Natural killer cell (primary cell): ENCODE measurements around the gene SLC29A2. TPM values are rescaled to one million over a fixed set of nuclear protein-coding genes. Genes with fewer than 3 reads are reported as not detected.

Experiments
- ATAC-seq, 3 donors: fragments of 150-1000 bp in 2 of 3; fragments of 200-7000 bp in 1 of 3; cut with Tn5 transposase; 1 replicate in 1 of 3; 2 replicates in 2 of 3; pipeline ENCODE4 v1.10.0; 2021; ENCODE audit warnings: mild to moderate bottlenecking in 2 of 3, moderate library complexity in 2 of 3
- DNase-seq, 2 donors: peaks; one replicate each; pipeline versions ENCODE4 v3.0.0 to v3.0.0-alpha.2; 2013 to 2021; ENCODE audit warnings: mixed read lengths in 1 of 2
- H3K27ac ChIP-seq: one replicate; pipeline ENCODE4 v1.5.1; 2013; ENCODE audit warnings: mild to moderate bottlenecking, low read length
- H3K27me3 ChIP-seq: one replicate; pipeline ENCODE4 v1.6.1; 2013; ENCODE audit warnings: low read length; ENCODE audit not compliant: control insufficient read depth, insufficient read depth
- H3K36me3 ChIP-seq: one replicate; pipeline ENCODE4 v1.6.1; 2013; ENCODE audit warnings: low read length; ENCODE audit not compliant: control insufficient read depth, insufficient read depth
- H3K4me1 ChIP-seq: one replicate; pipeline ENCODE4 v1.6.1; 2013; ENCODE audit warnings: low read length; ENCODE audit not compliant: control insufficient read depth, insufficient read depth
- H3K4me3 ChIP-seq: one replicate; pipeline ENCODE4 v1.5.1; 2013; ENCODE audit warnings: low read length
- H3K9me3 ChIP-seq: one replicate; pipeline ENCODE4 v1.6.1; 2013; ENCODE audit warnings: low read length; ENCODE audit not compliant: control insufficient read depth, insufficient read depth
- H3K27ac Mint-ChIP-seq, 2 donors: one replicate each; pipeline ENCODE4 v1.8.0; 2022; ENCODE audit warnings: mild to moderate bottlenecking in 2 of 2, mixed read lengths in 2 of 2, moderate library complexity in 1 of 2
- H3K27me3 Mint-ChIP-seq, 2 donors: one replicate each; pipeline ENCODE4 v1.8.0; 2022; ENCODE audit warnings: low read depth in 2 of 2, mixed read lengths in 2 of 2
- H3K36me3 Mint-ChIP-seq: one replicate; pipeline ENCODE4 v1.8.0; 2022; ENCODE audit warnings: mixed read lengths
- H3K4me1 Mint-ChIP-seq, 2 donors: one replicate each; pipeline ENCODE4 v1.8.0; 2022; ENCODE audit warnings: mixed read lengths in 2 of 2
- H3K4me3 Mint-ChIP-seq: one replicate; pipeline ENCODE4 v1.8.0; 2022; ENCODE audit warnings: mild to moderate bottlenecking, moderate library complexity, mixed read lengths
- H3K9me3 Mint-ChIP-seq, 2 donors: one replicate each; pipeline ENCODE4 v1.8.0; 2022; ENCODE audit warnings: mixed read lengths in 2 of 2
- CTCF ChIP-seq: fragments of 200-600 bp; IDR thresholded peaks from one replicate; pipeline ENCODE4 v1.8.0; 2022; ENCODE audit warnings: antibody characterized with exemption
- WGBS: methylation state at CpG from one replicate; pipeline ENCODE4 v1.1.7; 2013; ENCODE audit warnings: missing lambda C conversion rate; ENCODE audit not compliant: insufficient coverage; 5-methylcytosine and 5-hydroxymethylcytosine counted together
- intact Hi-C: fragments of 100-400 bp; cut with micrococcal nuclease; formaldehyde crosslinking; loops from one replicate; pipeline ENCODE4 v1.14.2; 2022
- total RNA-seq, 4 donors: library from RNA; stranded (reverse); fragments of 120-200 nt in 1 of 4; gene quantifications; one replicate each; pipeline versions ENCODE4 v1.2.3 to v1.2.4, GENCODE V29; 2013 to 2022

SLC29A2 gene
- total RNA-seq, 3 donors from 2014 or later (not counting 1 experiment from before 2014, with no cell fraction given), result 1.5 to 1.8 (median 1.6) TPM

DNA sequence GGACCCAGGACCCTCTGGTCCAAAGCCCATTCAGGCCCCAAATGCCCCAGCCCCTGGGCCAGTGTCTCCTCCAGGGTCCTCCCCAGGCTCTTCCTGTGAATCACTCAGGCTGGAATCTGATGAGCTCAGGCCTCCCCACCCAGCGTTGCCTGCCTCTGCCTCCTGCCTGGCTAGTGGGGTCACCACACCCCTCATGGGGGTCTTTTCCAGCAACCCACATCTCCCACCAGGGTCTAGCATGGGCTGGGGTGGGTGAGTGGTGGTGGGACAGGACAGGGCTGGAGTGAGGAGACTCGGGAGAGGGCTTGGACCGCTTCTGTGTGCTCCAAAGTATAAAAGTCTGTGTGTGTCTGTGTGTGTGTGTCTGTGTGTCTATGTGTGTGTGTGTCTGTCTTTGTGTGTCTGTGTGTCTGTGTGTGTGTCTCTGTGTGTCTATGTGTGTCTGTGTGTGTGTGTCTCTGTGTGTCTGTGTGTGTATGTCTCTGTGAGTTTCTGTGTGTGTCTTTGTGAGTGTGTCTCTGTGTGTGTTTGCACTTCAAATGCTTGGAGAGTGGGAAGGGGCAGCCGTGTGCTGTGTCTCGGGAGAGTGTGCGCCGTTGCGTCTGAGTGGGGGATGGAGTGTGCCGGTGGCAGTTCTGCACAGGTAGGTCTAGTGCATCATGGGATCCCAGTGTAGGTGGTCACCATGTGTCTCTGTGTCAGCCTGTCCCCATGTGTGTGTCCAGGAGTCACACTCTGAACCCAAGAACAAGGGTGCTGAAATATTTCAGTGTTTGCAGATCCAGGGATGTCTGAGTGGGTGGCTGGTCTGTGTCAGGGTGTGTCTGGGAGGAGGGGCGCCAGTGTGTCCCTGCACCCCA is 44.2 kb downstream of the SLC29A2 start:
- Histone ChIP-seq H3K4me1 (peaks cover 40% of the 10 kb centered on the region), H3K36me3 (no peaks in the 10 kb centered on the region), H3K27me3 (peaks cover 3% of the 10 kb centered on the region), H3K27ac (no peak overlapping the region), H3K4me3 (no peak overlapping the region), H3K9me3 (no peaks in the 10 kb centered on the region)
- TF ChIP-seq CTCF, result no peak
- no peak for ATAC-seq
- Mint-ChIP-seq H3K4me1 (peaks cover 19 to 43% of the 10 kb centered on the region in 2 donors), H3K27me3 (peaks cover 3% of the 10 kb centered on the region in 2 donors), H3K4me3 (peak overlapping the region; percentile 1), H3K9me3 (no peaks in the 10 kb centered on the region), H3K36me3 (no peaks in the 10 kb centered on the region), H3K27ac (peak overlapping the region; percentile 19 to 74)
- no peak for DNase-seq
- WGBS, result 86% methylated on average over 10 of the region's 10 CpGs
- intact Hi-C loops, result loop anchor here (1.0 kb wide), 3 partner anchors 9 to 105 kb away; partner anchors contain the start of gene RIN1

DNA sequence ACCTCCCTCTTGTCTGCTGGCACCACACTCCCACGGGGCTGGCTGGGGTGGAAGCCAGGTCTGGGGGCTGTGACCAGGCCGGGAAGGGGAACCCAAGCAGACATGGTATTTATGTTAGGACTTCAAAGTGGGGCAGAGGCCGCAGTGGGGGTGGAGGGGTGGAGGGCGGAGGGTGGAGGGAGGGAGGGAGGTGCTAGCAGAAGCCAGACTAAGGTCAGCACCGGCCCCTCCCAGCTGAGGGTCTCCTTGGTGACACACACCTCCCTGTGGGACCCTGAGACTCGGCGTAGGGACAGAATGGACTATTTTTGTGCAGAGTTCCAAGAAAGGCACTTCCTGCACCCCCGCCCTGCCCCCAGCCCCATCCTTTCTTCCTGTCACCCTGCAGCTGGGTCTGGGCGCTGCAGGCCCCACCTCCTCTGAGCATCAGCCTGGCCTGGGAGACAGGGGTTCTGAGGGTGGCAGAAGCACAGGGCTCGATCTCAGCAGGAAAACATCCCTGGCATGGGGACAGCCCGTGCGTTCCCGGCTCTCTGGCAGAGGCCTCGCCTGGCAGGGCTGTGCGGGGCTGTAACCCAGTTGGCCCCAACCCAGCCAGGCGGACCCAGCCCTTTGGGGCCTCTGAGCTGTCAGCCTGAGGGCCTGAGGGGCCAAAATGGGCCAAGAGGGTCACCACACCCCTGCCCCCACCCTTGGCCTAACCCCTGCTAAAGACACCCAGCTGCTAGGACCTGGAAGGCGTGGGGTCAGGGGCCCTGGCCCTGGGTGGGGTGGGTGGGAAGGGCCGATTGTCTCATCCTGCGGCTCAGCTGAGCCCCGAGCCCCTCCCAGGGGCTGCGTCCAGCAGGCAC is 45.1 kb downstream of the SLC29A2 start:
- Histone ChIP-seq H3K4me3 (no peak overlapping the region), H3K4me1 (peaks cover 40% of the 10 kb centered on the region), H3K9me3 (no peaks in the 10 kb centered on the region), H3K27ac (no peak overlapping the region), H3K36me3 (no peaks in the 10 kb centered on the region), H3K27me3 (peaks cover 3% of the 10 kb centered on the region)
- intact Hi-C loops, result no loop called here
- Mint-ChIP-seq H3K4me3 (no peak overlapping the region), H3K27ac (peak overlapping the region; percentile 15 to 74), H3K27me3 (no peaks in the 10 kb centered on the region), H3K9me3 (no peaks in the 10 kb centered on the region), H3K4me1 (peaks cover 19 to 43% of the 10 kb centered on the region in 2 donors), H3K36me3 (no peaks in the 10 kb centered on the region)
- 58% methylated on average over 20 of the region's 21 CpGs for WGBS
- no peak for TF ChIP-seq CTCF
- ATAC-seq, result no peak
- peak in 1 of 2 donors; percentile 62 for DNase-seq

DNA sequence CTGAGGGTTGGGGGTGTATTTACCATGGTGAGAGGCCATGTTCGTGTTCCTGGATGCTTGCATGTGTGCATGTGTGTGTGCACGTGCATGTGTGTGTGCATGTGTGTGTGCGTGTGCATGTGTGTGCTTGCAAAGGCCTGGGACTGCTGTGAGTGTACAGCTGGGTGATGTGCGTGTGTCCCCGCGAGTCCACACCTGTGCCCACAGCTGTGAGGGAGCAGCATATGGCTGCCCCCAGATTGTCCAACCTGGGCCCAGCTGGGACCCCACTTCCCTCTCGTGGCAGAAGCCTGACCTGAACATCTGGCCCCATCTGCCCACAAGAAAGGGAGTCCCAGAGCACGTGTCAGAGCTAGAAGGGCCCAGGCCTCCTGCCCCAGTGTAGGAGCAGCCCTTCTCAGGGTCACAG is 46.3 kb downstream of the SLC29A2 start:
- H3K27ac ChIP-seq, result no peak overlapping the region

More for the DNA sequence above, 46.3 kb downstream of the SLC29A2 start:
- Mint-ChIP-seq H3K27ac (no peak overlapping the region), H3K27me3 (peaks cover 0 to under 1% of the 10 kb centered on the region in 2 donors), H3K36me3 (no peaks in the 10 kb centered on the region), H3K4me3 (no peak overlapping the region), H3K4me1 (peaks cover 19 to 43% of the 10 kb centered on the region in 2 donors), H3K9me3 (no peaks in the 10 kb centered on the region)
- Histone ChIP-seq H3K36me3 (no peaks in the 10 kb centered on the region), H3K4me3 (no peak overlapping the region), H3K9me3 (no peaks in the 10 kb centered on the region), H3K4me1 (peaks cover 40% of the 10 kb centered on the region), H3K27me3 (no peaks in the 10 kb centered on the region)
- intact Hi-C loops, result no loop called here
- 68% methylated on average over 8 of the region's 8 CpGs for WGBS
- ATAC-seq (no peak), DNase-seq (no peak)
- no peak for TF ChIP-seq CTCF
